H4 (cell line): ENCODE data around the gene GALM. TPM values are rescaled to one million over a fixed set of nuclear protein-coding genes. Genes with fewer than 3 reads are reported as not detected.
A peak's percentile ranks its signal among the peaks of the same experiment; 100 is the strongest.

Experiments used
- DNase-seq: peaks from one replicate; pipeline ENCODE4 v3.0.0-alpha.2; 2015; ENCODE audit warnings: low spot score
- total RNA-seq: library from RNA; depleted of rRNA; stranded (reverse); fragments of >200 nt; shearing (Covaris generic); gene quantifications from 2 replicates; pipeline ENCODE4 v1.2.3, GENCODE V29; 2014; rRNA removed

The GALM gene
- total RNA-seq, 1 experiment from 2014 or later = not detected

DNA sequence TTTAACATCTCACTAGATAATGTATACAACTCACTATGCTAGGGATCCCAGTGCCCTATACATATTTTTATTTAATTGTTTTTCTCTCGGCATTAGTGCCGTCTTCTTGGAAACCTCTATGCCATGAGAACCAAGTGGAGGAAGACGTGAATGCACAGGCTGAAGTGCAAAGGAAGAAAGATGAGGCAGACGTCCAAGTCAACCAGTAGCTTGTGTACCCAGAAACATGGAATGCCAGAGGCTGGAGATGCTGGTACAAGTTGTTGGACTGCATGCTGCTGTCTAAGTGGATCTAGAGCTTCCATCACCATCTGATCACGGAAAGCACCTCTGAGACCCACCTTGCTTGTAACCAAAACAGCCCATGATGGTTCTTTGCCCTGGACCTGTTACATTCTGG is 99.6 kb downstream of the GALM start:
- no peak for DNase-seq

DNA sequence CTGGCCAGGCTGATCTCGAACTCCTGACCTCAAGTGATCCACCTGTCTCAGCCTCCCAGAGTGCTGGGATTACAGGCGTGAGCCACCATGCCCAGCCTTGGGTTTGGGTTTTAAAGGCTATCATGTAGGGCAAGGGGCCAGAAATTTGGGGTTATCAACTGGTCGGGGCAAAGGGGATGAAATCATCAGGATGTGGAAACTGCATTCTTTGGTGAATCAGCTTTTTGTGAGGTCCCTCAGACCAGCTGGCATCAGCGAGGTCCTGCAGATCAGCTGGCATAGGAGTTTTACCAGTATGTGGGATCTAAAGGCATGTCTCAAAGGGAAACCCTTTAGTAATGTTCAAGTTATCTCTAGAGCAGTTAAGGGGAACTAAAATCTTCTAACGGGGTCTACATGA is 105.7 kb downstream of the GALM start:
- peak; percentile 36 for DNase-seq

DNA sequence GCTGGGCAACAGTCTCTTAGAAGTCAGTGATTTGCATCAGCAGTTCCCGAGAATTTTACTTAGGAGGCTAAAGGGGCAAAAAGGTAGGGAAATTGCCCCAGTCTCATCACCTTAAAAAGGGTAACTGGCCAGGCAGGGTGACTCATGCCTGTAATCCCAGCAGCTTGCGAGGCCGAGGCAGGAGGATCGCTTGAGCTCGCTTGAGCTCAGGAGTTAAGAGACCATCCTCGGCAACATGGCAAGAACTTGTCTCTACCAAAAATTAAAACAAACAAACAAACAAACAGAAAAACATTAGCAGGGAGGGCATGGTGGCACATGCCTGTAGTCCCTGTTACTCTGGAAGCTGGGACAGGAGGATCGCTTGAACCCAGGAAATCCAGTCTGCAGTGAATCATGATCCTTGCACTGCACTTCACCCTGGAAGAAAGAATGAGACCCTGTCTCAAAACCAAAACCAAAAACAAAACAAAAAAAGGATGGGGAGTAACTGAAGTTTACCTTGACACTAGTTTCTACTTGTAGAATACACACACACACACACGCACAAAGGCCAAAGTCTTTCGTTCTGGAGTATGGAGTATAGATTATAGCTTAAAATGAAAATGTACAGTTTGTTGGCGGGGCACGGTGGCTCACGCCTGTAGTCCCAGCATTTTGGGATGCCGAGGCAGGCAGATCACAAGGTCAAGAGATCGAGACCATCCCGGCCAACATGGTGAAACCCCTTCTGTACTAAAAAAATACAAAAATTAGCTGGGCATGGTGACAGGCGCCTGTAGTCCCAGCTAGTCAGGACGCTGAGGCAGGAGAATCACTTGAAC is 109.4 kb downstream of the GALM start:
- DNase-seq = no peak

DNA sequence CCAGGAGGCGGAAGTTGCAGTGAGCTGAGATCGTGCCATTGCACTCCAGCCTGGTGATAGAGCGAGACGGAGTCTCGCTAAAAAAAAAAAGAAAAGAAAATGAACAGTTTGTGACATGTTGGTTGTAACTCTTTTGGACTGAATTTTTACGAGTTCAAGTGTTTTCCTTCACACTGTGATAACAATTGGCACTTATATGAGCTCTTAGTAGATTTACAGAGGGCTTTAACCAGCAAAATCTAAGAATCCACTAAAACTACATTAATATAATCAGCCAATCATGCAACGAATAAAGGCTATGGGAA is 110.0 kb downstream of the GALM start:
- DNase-seq = no peak

DNA sequence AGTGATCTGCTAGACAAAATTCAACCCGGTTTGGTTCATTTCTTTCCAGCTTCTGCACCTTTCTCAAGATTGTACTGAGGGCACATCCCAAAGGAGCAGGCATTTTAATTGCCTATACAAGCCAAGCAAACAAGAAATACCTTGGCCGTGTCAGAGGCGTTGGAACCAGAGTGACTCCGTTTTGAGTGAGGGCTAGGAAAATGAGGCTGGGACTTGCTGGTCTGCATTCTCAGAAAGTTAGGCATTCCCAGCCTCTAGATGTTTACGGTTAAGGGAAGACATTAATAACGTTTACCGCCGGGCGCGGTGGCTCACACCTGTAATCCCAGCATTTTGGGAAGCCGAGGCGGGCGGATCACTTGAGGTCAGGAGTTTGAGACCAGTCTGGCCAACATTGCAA is 110.6 kb downstream of the GALM start:
- DNase-seq = no peak

DNA sequence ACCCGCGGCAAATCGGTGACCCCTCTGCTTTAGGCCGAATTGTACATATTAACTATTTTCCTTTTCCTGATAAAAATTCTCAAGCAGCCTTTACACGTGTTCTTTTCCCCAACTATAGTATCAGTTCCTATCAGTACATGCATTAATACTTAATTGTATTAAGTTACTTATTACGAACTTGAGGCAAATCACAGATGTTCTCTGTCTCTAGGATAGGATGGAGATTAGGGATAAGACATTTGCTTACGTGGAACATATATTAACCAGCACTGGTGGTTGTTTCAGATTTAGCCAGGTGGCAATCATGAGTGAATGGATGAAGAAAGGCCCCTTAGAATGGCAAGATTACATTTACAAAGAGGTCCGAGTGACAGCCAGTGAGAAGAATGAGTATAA is 112.8 kb downstream of the GALM start:
- DNase-seq = no peak

DNA sequence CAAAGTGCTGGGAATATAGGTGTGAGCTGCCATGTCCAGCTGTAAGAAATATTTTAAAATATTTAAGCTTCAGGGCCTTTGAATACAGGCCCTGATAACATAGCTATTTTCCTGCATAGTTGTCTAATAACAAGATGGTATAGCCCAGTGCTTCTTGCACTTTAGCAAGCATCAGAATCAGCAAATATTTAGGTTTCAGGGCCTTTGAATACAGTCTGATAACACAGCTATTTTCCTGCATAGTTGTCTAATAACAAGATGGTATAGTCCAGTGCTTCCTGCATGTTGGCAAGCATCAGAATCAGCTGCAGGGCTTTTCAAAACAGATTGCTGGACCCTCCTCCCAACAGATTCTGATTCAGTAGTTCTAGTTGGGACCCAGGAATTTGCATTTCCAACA is 117.7 kb downstream of the GALM start:
- no peak for DNase-seq

Other genes starting within 250 kb of the GALM start
- 32.9 and 42.3 TPM in 2 replicates for gene HNRNPLL, start 63.2 kb upstream of the GALM start, total RNA-seq
- 308 and 364 TPM in 2 replicates for gene SRSF7, start 85.2 kb downstream of the GALM start, total RNA-seq
- gene GEMIN6, start 112.1 kb downstream of the GALM start, total RNA-seq = 16.3 and 31.3 TPM in 2 replicates
- 6.7 and 14.3 TPM in 2 replicates for gene DHX57, start 209.8 kb downstream of the GALM start, total RNA-seq
- gene MORN2, start 209.9 kb downstream of the GALM start, total RNA-seq = 37.9 and 48.7 TPM in 2 replicates
- gene ARHGEF33, start 223.8 kb downstream of the GALM start, total RNA-seq = not detected in 2 replicates